ENCODE results near the gene CAV2. TPM values are rescaled to one million over a fixed set of nuclear protein-coding genes. Genes with fewer than 3 reads are reported as not detected.

Gene CAV2
- total RNA-seq, 1 donor from 2014 or later, result 161 TPM

GRCh38 chr7:116455499-116455898, 44.0 kb upstream of the CAV2 start:
- FAIRE-seq, result no peak
- Histone ChIP-seq H3K4me2 (ENCODE audit: low read length) (peak overlapping the region; percentile 54), H3K36me3 (ENCODE audit: insufficient read depth, low read length) (no peaks in the 10 kb centered on the region), H3K9ac (ENCODE audit: low read length) (no peak overlapping the region), H3K4me1 (ENCODE audit: insufficient read depth, low read length) (peaks cover 11% of the 10 kb centered on the region), H3K27me3 (ENCODE audit: insufficient read depth, low read length) (no peaks in the 10 kb centered on the region), H3K4me3 (ENCODE audit: insufficient read depth, low read depth, low read length) (no peak overlapping the region), H2AFZ (ENCODE audit: low read depth, low read length) (no peak overlapping the region), H3K79me2 (ENCODE audit: insufficient read depth, low read length) (no peaks in the 10 kb centered on the region), H4K20me1 (ENCODE audit: insufficient read depth, low read length) (no peaks in the 10 kb centered on the region), H3K27ac (ENCODE audit: low read depth, low read length) (peak overlapping the region; percentile 21), H3K9me3 (ENCODE audit: insufficient read depth, low read depth, low read length) (no peaks in the 10 kb centered on the region)
- no peaks in the 10 kb centered on the region for H3K27me3 Mint-ChIP-seq (ENCODE audit: low read depth, unreplicated experiment)
- TF ChIP-seq CTCF (IDR thresholded peaks at IDR 0.05; ENCODE audit: insufficient read depth, low read depth, low read length), result no peak
- TF ChIP-seq EZH2 (IDR thresholded peaks at IDR 0.05; ENCODE audit: insufficient read depth, low read length), result no peak
- peaks cover 2% of the 10 kb centered on the region for H3K9me3 Mint-ChIP-seq (ENCODE audit: unreplicated experiment)
- H3K4me3 Mint-ChIP-seq (ENCODE audit: unreplicated experiment), result no peak overlapping the region
- H3K4me1 Mint-ChIP-seq (ENCODE audit: low read depth, unreplicated experiment), result no peaks in the 10 kb centered on the region
- no peaks in the 10 kb centered on the region for H3K36me3 Mint-ChIP-seq (ENCODE audit: low read depth, unreplicated experiment)
- no peak for DNase-seq (ENCODE audit: low read depth)
- no peak overlapping the region for H3K27ac Mint-ChIP-seq (ENCODE audit: unreplicated experiment)

DNA sequence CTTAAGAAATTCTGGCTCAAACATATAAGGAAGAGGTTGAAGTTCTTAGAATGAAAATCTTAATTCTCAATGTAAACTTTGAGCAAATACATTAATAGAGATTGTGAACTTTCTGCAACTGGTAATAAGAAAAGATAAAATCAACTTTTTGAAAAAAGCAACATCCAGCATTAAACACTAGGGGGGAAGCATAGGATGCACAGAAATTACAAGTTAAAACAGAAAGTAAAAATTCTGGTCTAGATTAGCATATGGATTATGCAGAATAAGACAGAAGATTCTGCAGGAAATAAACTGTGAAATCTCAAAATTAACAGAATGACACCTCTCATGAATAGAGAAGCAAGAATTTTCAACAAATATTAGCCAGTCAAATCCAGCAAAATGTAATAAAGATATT, 38.0 kb upstream of the CAV2 start:
- no peaks in the 10 kb centered on the region for H3K36me3 Mint-ChIP-seq (ENCODE audit: low read depth, unreplicated experiment)
- peak; percentile 29 for FAIRE-seq
- peaks cover 2% of the 10 kb centered on the region for H3K9me3 Mint-ChIP-seq (ENCODE audit: unreplicated experiment)
- H3K27ac ChIP-seq (ENCODE audit: low read depth, low read length), result no peak overlapping the region
- peaks cover 9% of the 10 kb centered on the region for H3K4me1 ChIP-seq (ENCODE audit: insufficient read depth, low read length)
- H3K27me3 Mint-ChIP-seq (ENCODE audit: low read depth, unreplicated experiment), result no peaks in the 10 kb centered on the region
- no peaks in the 10 kb centered on the region for H4K20me1 ChIP-seq (ENCODE audit: insufficient read depth, low read length)
- no peak overlapping the region for H3K27ac Mint-ChIP-seq (ENCODE audit: unreplicated experiment)
- H3K27me3 ChIP-seq (ENCODE audit: insufficient read depth, low read length), result no peaks in the 10 kb centered on the region
- no peak overlapping the region for H3K9ac ChIP-seq (ENCODE audit: low read length)
- H3K4me2 ChIP-seq (ENCODE audit: low read length), result no peak overlapping the region
- no peaks in the 10 kb centered on the region for H3K79me2 ChIP-seq (ENCODE audit: insufficient read depth, low read length)
- no peak for TF ChIP-seq CTCF (IDR thresholded peaks at IDR 0.05; ENCODE audit: insufficient read depth, low read depth, low read length)
- no peak for TF ChIP-seq EZH2 (IDR thresholded peaks at IDR 0.05; ENCODE audit: insufficient read depth, low read length)
- peaks cover 15% of the 10 kb centered on the region for H3K4me1 Mint-ChIP-seq (ENCODE audit: low read depth, unreplicated experiment)
- no peak for DNase-seq (ENCODE audit: low read depth)
- H3K4me3 ChIP-seq (ENCODE audit: insufficient read depth, low read depth, low read length), result no peak overlapping the region
- H2AFZ ChIP-seq (ENCODE audit: low read depth, low read length), result no peak overlapping the region
- H3K36me3 ChIP-seq (ENCODE audit: insufficient read depth, low read length), result no peaks in the 10 kb centered on the region
- H3K9me3 ChIP-seq (ENCODE audit: insufficient read depth, low read depth, low read length), result no peaks in the 10 kb centered on the region
- H3K4me3 Mint-ChIP-seq (ENCODE audit: unreplicated experiment), result no peak overlapping the region

GRCh38 chr7:116463956-116464355, 35.6 kb upstream of the CAV2 start:
- H3K36me3 Mint-ChIP-seq (ENCODE audit: low read depth, unreplicated experiment), result no peaks in the 10 kb centered on the region
- DNase-seq (ENCODE audit: low read depth) (no peak), FAIRE-seq (no peak)
- Histone ChIP-seq H3K9me3 (ENCODE audit: insufficient read depth, low read depth, low read length) (no peaks in the 10 kb centered on the region), H3K36me3 (ENCODE audit: insufficient read depth, low read length) (no peaks in the 10 kb centered on the region), H3K4me3 (ENCODE audit: insufficient read depth, low read depth, low read length) (no peak overlapping the region), H3K27me3 (ENCODE audit: insufficient read depth, low read length) (no peaks in the 10 kb centered on the region), H3K4me2 (ENCODE audit: low read length) (no peak overlapping the region), H3K79me2 (ENCODE audit: insufficient read depth, low read length) (no peaks in the 10 kb centered on the region), H3K4me1 (ENCODE audit: insufficient read depth, low read length) (peaks cover 9% of the 10 kb centered on the region), H3K27ac (ENCODE audit: low read depth, low read length) (no peak overlapping the region), H4K20me1 (ENCODE audit: insufficient read depth, low read length) (no peaks in the 10 kb centered on the region), H3K9ac (ENCODE audit: low read length) (no peak overlapping the region), H2AFZ (ENCODE audit: low read depth, low read length) (no peak overlapping the region)
- no peak for TF ChIP-seq CTCF (IDR thresholded peaks at IDR 0.05; ENCODE audit: insufficient read depth, low read depth, low read length)
- H3K27me3 Mint-ChIP-seq (ENCODE audit: low read depth, unreplicated experiment), result no peaks in the 10 kb centered on the region
- peaks cover 16% of the 10 kb centered on the region for H3K4me1 Mint-ChIP-seq (ENCODE audit: low read depth, unreplicated experiment)
- H3K9me3 Mint-ChIP-seq (ENCODE audit: unreplicated experiment), result peaks cover 2% of the 10 kb centered on the region
- no peak overlapping the region for H3K4me3 Mint-ChIP-seq (ENCODE audit: unreplicated experiment)
- no peak overlapping the region for H3K27ac Mint-ChIP-seq (ENCODE audit: unreplicated experiment)

Measured in astrocyte (in vitro differentiated cells and primary cell).